ENCODE results near the gene VPS54. TPM values are rescaled to one million over a fixed set of nuclear protein-coding genes. Genes with fewer than 3 reads are reported as not detected.

The VPS54 gene
- total and polyA plus RNA-seq, 4 donors, result 4.5 to 25.1 (median 13.3) TPM

- no peak overlapping the region for H3K9ac ChIP-seq (ENCODE audit: low read depth in 1 of 2, low read length in 2 of 2)
- no peak for TF ChIP-seq HNF4G (IDR thresholded peaks at IDR 0.05)
- TF ChIP-seq EGR1 (IDR thresholded peaks at IDR 0.05; ENCODE audit: low read depth in 2 of 2), result no peak
- TF ChIP-seq MAX (IDR thresholded peaks at IDR 0.05), result no peak
- no peak for TF ChIP-seq NR2F2 (IDR thresholded peaks at IDR 0.05)
- TF ChIP-seq TAF1 (conservative IDR thresholded peaks at IDR 0.05), result no peak
- TF ChIP-seq ATF3 (IDR thresholded peaks at IDR 0.05), result no peak
- TF ChIP-seq RAD21 (IDR thresholded peaks at IDR 0.05), result no peak
- TF ChIP-seq SP1 (IDR thresholded peaks at IDR 0.05), result no peak
- no peak for TF ChIP-seq JUND (IDR thresholded peaks at IDR 0.05)
- TF ChIP-seq FOXA1 (IDR thresholded peaks at IDR 0.05), result no peak
- no peak for TF ChIP-seq YY1 (IDR thresholded peaks at IDR 0.05)
- TF ChIP-seq, protein P1, sequence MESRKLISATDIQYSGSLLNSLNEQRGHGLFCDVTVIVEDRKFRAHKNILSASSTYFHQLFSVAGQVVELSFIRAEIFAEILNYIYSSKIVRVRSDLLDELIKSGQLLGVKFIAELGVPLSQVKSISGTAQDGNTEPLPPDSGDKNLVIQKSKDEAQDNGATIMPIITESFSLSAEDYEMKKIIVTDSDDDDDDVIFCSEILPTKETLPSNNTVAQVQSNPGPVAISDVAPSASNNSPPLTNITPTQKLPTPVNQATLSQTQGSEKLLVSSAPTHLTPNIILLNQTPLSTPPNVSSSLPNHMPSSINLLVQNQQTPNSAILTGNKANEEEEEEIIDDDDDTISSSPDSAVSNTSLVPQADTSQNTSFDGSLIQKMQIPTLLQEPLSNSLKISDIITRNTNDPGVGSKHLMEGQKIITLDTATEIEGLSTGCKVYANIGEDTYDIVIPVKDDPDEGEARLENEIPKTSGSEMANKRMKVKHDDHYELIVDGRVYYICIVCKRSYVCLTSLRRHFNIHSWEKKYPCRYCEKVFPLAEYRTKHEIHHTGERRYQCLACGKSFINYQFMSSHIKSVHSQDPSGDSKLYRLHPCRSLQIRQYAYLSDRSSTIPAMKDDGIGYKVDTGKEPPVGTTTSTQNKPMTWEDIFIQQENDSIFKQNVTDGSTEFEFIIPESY (IDR thresholded peaks at IDR 0.05), result no peak
- DNase-seq (ENCODE audit: low spot score), result no peak
- no peak overlapping the region for H3K4me3 ChIP-seq (ENCODE audit: low read depth in 1 of 3, low read length in 3 of 3)
- H3K27ac ChIP-seq (ENCODE audit: low read depth in 1 of 2, low read length in 2 of 2), result no peak overlapping the region
- no peaks in the 10 kb centered on the region for H3K9me3 ChIP-seq (ENCODE audit: control insufficient read depth in 4 of 4, low read length in 3 of 4)
- 86% methylated on average over 2 of the region's 2 CpGs for WGBS
- peaks cover 0 to 5% (median 2%) of the 10 kb centered on the region in 4 donors for H3K4me1 ChIP-seq (ENCODE audit: control insufficient read depth in 4 of 4, insufficient read depth in 4 of 4, low read length in 3 of 4)
- H3K27me3 ChIP-seq (ENCODE audit: control insufficient read depth in 4 of 4, insufficient read depth in 4 of 4, low read length in 3 of 4), result no peaks in the 10 kb centered on the region
- H3K36me3 ChIP-seq (ENCODE audit: control insufficient read depth in 4 of 4, insufficient read depth in 3 of 4, low read depth in 1 of 4, low read length in 3 of 4), result peaks cover 20 to 71% (median 65%) of the 10 kb centered on the region in 4 donors
Observed at GRCh38 chr2:63890678-63891077, 128.6 kb downstream of the VPS54 start.

GRCh38 chr2:63888490-63889402 is 130.5 kb downstream of the VPS54 start:
- TF ChIP-seq, protein P2, sequence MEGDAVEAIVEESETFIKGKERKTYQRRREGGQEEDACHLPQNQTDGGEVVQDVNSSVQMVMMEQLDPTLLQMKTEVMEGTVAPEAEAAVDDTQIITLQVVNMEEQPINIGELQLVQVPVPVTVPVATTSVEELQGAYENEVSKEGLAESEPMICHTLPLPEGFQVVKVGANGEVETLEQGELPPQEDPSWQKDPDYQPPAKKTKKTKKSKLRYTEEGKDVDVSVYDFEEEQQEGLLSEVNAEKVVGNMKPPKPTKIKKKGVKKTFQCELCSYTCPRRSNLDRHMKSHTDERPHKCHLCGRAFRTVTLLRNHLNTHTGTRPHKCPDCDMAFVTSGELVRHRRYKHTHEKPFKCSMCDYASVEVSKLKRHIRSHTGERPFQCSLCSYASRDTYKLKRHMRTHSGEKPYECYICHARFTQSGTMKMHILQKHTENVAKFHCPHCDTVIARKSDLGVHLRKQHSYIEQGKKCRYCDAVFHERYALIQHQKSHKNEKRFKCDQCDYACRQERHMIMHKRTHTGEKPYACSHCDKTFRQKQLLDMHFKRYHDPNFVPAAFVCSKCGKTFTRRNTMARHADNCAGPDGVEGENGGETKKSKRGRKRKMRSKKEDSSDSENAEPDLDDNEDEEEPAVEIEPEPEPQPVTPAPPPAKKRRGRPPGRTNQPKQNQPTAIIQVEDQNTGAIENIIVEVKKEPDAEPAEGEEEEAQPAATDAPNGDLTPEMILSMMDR (IDR thresholded peaks at IDR 0.05; ENCODE audit: low read depth, low read length, missing input control), result peak; percentile 77
- TF ChIP-seq REST (IDR thresholded peaks at IDR 0.05), result no peak
- TF ChIP-seq, protein P1 (IDR thresholded peaks at IDR 0.05), result no peak
- TF ChIP-seq YY1 (IDR thresholded peaks at IDR 0.05), result no peak
- TF ChIP-seq FOXA2 (IDR thresholded peaks at IDR 0.05), result no peak
- no peak for TF ChIP-seq MAX (IDR thresholded peaks at IDR 0.05)
- TF ChIP-seq HNF4A (conservative IDR thresholded peaks at IDR 0.05), result peak in 1 of 2 donors; percentile 9
- TF ChIP-seq SP1 (IDR thresholded peaks at IDR 0.05), result no peak
- no peak for TF ChIP-seq HNF4G (IDR thresholded peaks at IDR 0.05)
- TF ChIP-seq JUND (IDR thresholded peaks at IDR 0.05), result no peak
- peak; percentile 87 to 95 for TF ChIP-seq RAD21 (IDR thresholded peaks at IDR 0.05)
- Histone ChIP-seq H3K9me3 (ENCODE audit: control insufficient read depth in 4 of 4, low read length in 3 of 4) (no peaks in the 10 kb centered on the region), H3K4me3 (ENCODE audit: low read depth in 1 of 3, low read length in 3 of 3) (no peak overlapping the region), H3K27ac (ENCODE audit: low read depth in 1 of 2, low read length in 2 of 2) (no peak overlapping the region), H3K4me1 (ENCODE audit: control insufficient read depth in 4 of 4, insufficient read depth in 4 of 4, low read length in 3 of 4) (peaks cover 0 to 5% (median 2%) of the 10 kb centered on the region in 4 donors), H3K36me3 (ENCODE audit: control insufficient read depth in 4 of 4, insufficient read depth in 3 of 4, low read depth in 1 of 4, low read length in 3 of 4) (peaks cover 14 to 84% (median 72%) of the 10 kb centered on the region in 4 donors), H3K9ac (ENCODE audit: low read depth in 1 of 2, low read length in 2 of 2) (no peak overlapping the region), H3K27me3 (ENCODE audit: control insufficient read depth in 4 of 4, insufficient read depth in 4 of 4, low read length in 3 of 4) (no peaks in the 10 kb centered on the region)
- 76% methylated on average over 6 of the region's 6 CpGs for WGBS
- peak; percentile 45 for DNase-seq (ENCODE audit: low spot score)

All from liver (tissue), 9 donors.